Prostate gland (tissue), 2 donors: ENCODE data around the gene ITGAV.

Source experiments
- CTCF ChIP-seq, 4 experiments: fragments of 200-600 bp in 2 of 4; fragments of 450-650 bp in 2 of 4; sonication (generic) in 2 of 4; IDR thresholded peaks; 1 replicate in 3 of 4; 2 replicates in 1 of 4; pipeline ENCODE4 v1.5.1; 2016 to 2019; ENCODE audit warnings: antibody characterized with exemption in 4 of 4, mild to moderate bottlenecking in 2 of 4, moderate library complexity in 2 of 4
- POLR2A ChIP-seq: fragments of 450-650 bp; IDR thresholded peaks from one replicate; pipeline ENCODE4 v1.6.1; 2016; ENCODE audit warnings: antibody characterized with exemption, mild to moderate bottlenecking
- POLR2AphosphoS5 ChIP-seq: sonication (generic); formaldehyde crosslinking; IDR thresholded peaks from one replicate; pipeline ENCODE4 v1.6.1; 2017; ENCODE audit warnings: antibody characterized with exemption

- TF ChIP-seq CTCF (IDR thresholded peaks at IDR 0.05) (no peak), POLR2AphosphoS5 (no peak), POLR2A (no peak)
Measured at GRCh38 chr2:186632417-186632816, 42.6 kb downstream of the ITGAV start.
